WTC11 (cell line): ENCODE data around the gene ZNF236. TPM values are rescaled to one million over a fixed set of nuclear protein-coding genes. Genes with fewer than 3 reads are reported as not detected.
A peak's percentile ranks its signal among the peaks of the same experiment; 100 is the strongest.

ENCODE experiments used
- ATAC-seq: fragments of 200-7000 bp; cut with Tn5 transposase; 2 replicates; pipeline ENCODE4 v1.10.0; 2021; ENCODE audit warnings: mild to moderate bottlenecking, moderate library complexity
- CTCF ChIA-PET: fragments of 300-600 bp; sonication (Branson Sonifier 250); formaldehyde crosslinking; loops from one replicate; lab custom pipeline; 2021; ENCODE audit warnings: antibody characterized with exemption; lab: Charles Lee
- POLR2A ChIA-PET: fragments of 350-600 bp; sonication (Branson Sonifier 250); formaldehyde crosslinking; loops from one replicate; lab custom pipeline; 2021; ENCODE audit warnings: antibody characterized with exemption; lab: Charles Lee
- DNase-seq: peaks from one replicate; pipeline ENCODE4 v3.0.0; 2021; ENCODE audit warnings: low spot score
- H3K27ac Mint-ChIP-seq: 2 replicates; pipeline ENCODE4 v1.8.0; 2021; ENCODE audit warnings: mixed read lengths
- H3K27me3 Mint-ChIP-seq: 2 replicates; pipeline ENCODE4 v1.8.0; 2021; ENCODE audit warnings: low read depth, mild to moderate bottlenecking, moderate library complexity, mixed read lengths
- H3K36me3 Mint-ChIP-seq: 2 replicates; pipeline ENCODE4 v1.8.0; 2021; ENCODE audit warnings: mixed read lengths
- H3K4me1 Mint-ChIP-seq: 2 replicates; pipeline ENCODE4 v1.8.0; 2022; ENCODE audit warnings: mixed read lengths
- H3K4me3 Mint-ChIP-seq: 2 replicates; pipeline ENCODE4 v1.8.0; 2021; ENCODE audit warnings: mild to moderate bottlenecking, moderate library complexity, mixed read lengths
- H3K9me3 Mint-ChIP-seq: 2 replicates; pipeline ENCODE4 v1.8.0; 2021; ENCODE audit warnings: mixed read lengths
- ATF6 ChIP-seq: sonication (generic); formaldehyde crosslinking; IDR thresholded peaks from 2 replicates; pipeline ENCODE4 v1.8.1; 2023; ENCODE audit warnings: mild to moderate bottlenecking, missing genetic modification reagents
- CBFB ChIP-seq: sonication (generic); formaldehyde crosslinking; IDR thresholded peaks from 2 replicates; pipeline ENCODE4 v1.8.1; 2022; ENCODE audit warnings: mild to moderate bottlenecking, low read depth, missing genetic modification reagents
- E2F1 ChIP-seq: sonication (generic); formaldehyde crosslinking; IDR thresholded peaks from 2 replicates; pipeline ENCODE4 v1.8.0; 2022; ENCODE audit warnings: mild to moderate bottlenecking, missing genetic modification reagents
- E2F4 ChIP-seq: sonication (generic); formaldehyde crosslinking; IDR thresholded peaks from 2 replicates; pipeline ENCODE4 v1.8.1; 2022; ENCODE audit warnings: low read depth, mild to moderate bottlenecking, moderate library complexity, missing genetic modification reagents, borderline replicate concordance
- EMX1 ChIP-seq: fragments of 250-450 bp; sonication (Bioruptor Pico); IDR thresholded peaks from 2 replicates; pipeline ENCODE4 v1.8.0; 2021; ENCODE audit warnings: mild to moderate bottlenecking
- HMGA2 ChIP-seq: fragments of 250-450 bp; sonication (Bioruptor Pico); IDR thresholded peaks from 2 replicates; pipeline ENCODE4 v1.4.0; 2021; ENCODE audit warnings: mild to moderate bottlenecking, moderate library complexity
- JAZF1 ChIP-seq: fragments of 250-450 bp; sonication (Bioruptor Pico); IDR thresholded peaks from 2 replicates; pipeline ENCODE4 v1.9.0; 2021; ENCODE audit warnings: moderate library complexity, mild to moderate bottlenecking, inconsistent platforms
- JUN ChIP-seq: sonication (generic); formaldehyde crosslinking; IDR thresholded peaks from 2 replicates; pipeline ENCODE4 v1.8.0; 2023; ENCODE audit warnings: mild to moderate bottlenecking, missing genetic modification reagents
- MLX ChIP-seq: sonication (generic); formaldehyde crosslinking; IDR thresholded peaks from 2 replicates; pipeline ENCODE4 v1.8.1; 2023; ENCODE audit warnings: mild to moderate bottlenecking, missing genetic modification reagents, moderate library complexity
- NR1H2 ChIP-seq: sonication (generic); formaldehyde crosslinking; IDR thresholded peaks from 2 replicates; pipeline ENCODE4 v1.9.0; 2021; ENCODE audit warnings: mild to moderate bottlenecking, moderate library complexity, missing genetic modification reagents
- PREB ChIP-seq: sonication (generic); formaldehyde crosslinking; IDR thresholded peaks from 2 replicates; pipeline ENCODE4 v1.8.1; 2022; ENCODE audit warnings: mild to moderate bottlenecking, missing genetic modification reagents, moderate library complexity, borderline replicate concordance
- RORB ChIP-seq: fragments of 250-450 bp; sonication (Bioruptor Pico); IDR thresholded peaks from 2 replicates; pipeline ENCODE4 v1.9.0; 2021; ENCODE audit warnings: mild to moderate bottlenecking
- SMAD3 ChIP-seq: sonication (generic); formaldehyde crosslinking; IDR thresholded peaks from 2 replicates; pipeline ENCODE4 v1.8.0; 2022; ENCODE audit warnings: missing genetic modification reagents, mild to moderate bottlenecking, borderline replicate concordance
- TCF7 ChIP-seq: sonication (generic); formaldehyde crosslinking; IDR thresholded peaks from 2 replicates; pipeline ENCODE4 v1.8.0; 2022; ENCODE audit warnings: mild to moderate bottlenecking, low read depth, missing genetic modification reagents, moderate library complexity
- ZBTB43 ChIP-seq: sonication (generic); formaldehyde crosslinking; IDR thresholded peaks from 2 replicates; pipeline ENCODE4 v1.8.1; 2023; ENCODE audit warnings: mild to moderate bottlenecking, missing genetic modification reagents
- ZNF219 ChIP-seq: sonication (generic); formaldehyde crosslinking; IDR thresholded peaks from 2 replicates; pipeline ENCODE4 v1.8.0; 2023; ENCODE audit warnings: missing genetic modification reagents, mild to moderate bottlenecking, borderline replicate concordance
- ZNF512 ChIP-seq: sonication (generic); formaldehyde crosslinking; IDR thresholded peaks from 2 replicates; pipeline ENCODE4 v1.8.1; 2022; ENCODE audit warnings: missing genetic modification reagents, borderline replicate concordance
- ZNF532 ChIP-seq: fragments of 250-450 bp; sonication (Bioruptor Pico); IDR thresholded peaks from 2 replicates; pipeline ENCODE4 v1.9.0; 2021; ENCODE audit warnings: mild to moderate bottlenecking, borderline replicate concordance
- total RNA-seq: library from RNA; stranded (reverse); gene quantifications from 3 replicates; pipeline ENCODE4 v1.2.3, GENCODE V29; 2021

ZNF236 gene
- total RNA-seq, 1 experiment from 2014 or later, result 19.9 TPM

GRCh38 chr18:76824145-76824676 is 1.9 kb downstream of the ZNF236 start:
- Mint-ChIP-seq H3K27ac (peak overlapping the region; percentile 72; the same call in 1 of the 2 replicates), H3K36me3 (peaks cover 5% of the 10 kb centered on the region; the same call in 1 of the 2 replicates), H3K9me3 (no peaks in the 10 kb centered on the region)
- TF ChIP-seq JAZF1 (CRISPR knock-in tag) (no peak), ZNF512 (CRISPR knock-in tag) (no peak), SMAD3 (CRISPR knock-in tag) (no peak), ATF6 (CRISPR knock-in tag) (no peak), CBFB (no peak), MLX (CRISPR knock-in tag) (no peak), JUN (CRISPR knock-in tag) (no peak), E2F4 (CRISPR knock-in tag) (no peak), E2F1 (CRISPR knock-in tag) (no peak), HMGA2 (CRISPR knock-in tag) (no peak), RORB (no peak)
- TF ChIP-seq, all 79 proteins: peak for 0
- Mint-ChIP-seq H3K4me1 (peaks cover 35% of the 10 kb centered on the region), H3K27me3 (no peaks in the 10 kb centered on the region; the same call in 1 of the 2 replicates), H3K4me3 (peak overlapping the region; percentile 84)
- DNase-seq, result no peak
- CTCF ChIA-PET, result interaction anchor here (0.6 to 1.6 kb wide), 2 partner anchors 13 to 22 kb away, joined by 7 to 14 read pairs; no protein-coding TSS in a partner anchor
- no peak for ATAC-seq
- POLR2A ChIA-PET, result no interaction called here

GRCh38 chr18:76824754-76825153 is 2.4 kb downstream of the ZNF236 start:
- H3K27ac Mint-ChIP-seq, result peak overlapping the region; percentile 93
- DNase-seq (no peak), ATAC-seq (no peak)
- H3K4me3 Mint-ChIP-seq, result peak overlapping the region; percentile 84; the same call in 1 of the 2 replicates
- peaks cover 4% of the 10 kb centered on the region; the same call in 1 of the 2 replicates for H3K36me3 Mint-ChIP-seq
- ChIA-PET CTCF (no interaction called here), POLR2A (no interaction called here)
- H3K9me3 Mint-ChIP-seq, result no peaks in the 10 kb centered on the region
- peaks cover 34% of the 10 kb centered on the region for H3K4me1 Mint-ChIP-seq
- no peaks in the 10 kb centered on the region; the same call in 1 of the 2 replicates for H3K27me3 Mint-ChIP-seq
- TF ChIP-seq EMX1 (no peak), ZBTB43 (CRISPR knock-in tag) (no peak), PREB (CRISPR knock-in tag) (no peak), ZNF532 (CRISPR knock-in tag) (no peak), TCF7 (CRISPR knock-in tag) (no peak), NR1H2 (no peak), ZNF219 (CRISPR knock-in tag) (no peak)
